ENCODE results near the gene CCT3.
"Not testable (repeated sequence)": the region's sequence is repeated elsewhere in the genome, so short reads cannot be mapped to it uniquely, and the experiment has no call there.

The CCT3 gene

GRCh38 chr1:156368157-156368658 lies 30.1 kb upstream of the CCT3 start:
- DNase-seq: no peak

- DNase-seq: no peak
These were observed 29.5 kb upstream of the CCT3 start for GRCh38 chr1:156367383-156368156.

- DNase-seq: no peak
These were observed 28.5 kb upstream of the CCT3 start for GRCh38 chr1:156366378-156367166.

- DNase-seq: no peak
These were observed 27.7 kb upstream of the CCT3 start for GRCh38 chr1:156365754-156366153.

GRCh38 chr1:156360534-156360933 lies 22.4 kb upstream of the CCT3 start:
- no peak for DNase-seq

GRCh38 chr1:156359973-156360372 lies 21.9 kb upstream of the CCT3 start:
- DNase-seq: no peak

GRCh38 chr1:156359249-156359648 lies 21.2 kb upstream of the CCT3 start:
- DNase-seq: no peak

- DNase-seq: no peak
These were observed 20.5 kb upstream of the CCT3 start for GRCh38 chr1:156358641-156359040.

- no peak for DNase-seq
These were observed 19.9 kb upstream of the CCT3 start for GRCh38 chr1:156357977-156358376.

GRCh38 chr1:156356875-156357534 lies 18.9 kb upstream of the CCT3 start:
- DNase-seq: peak; percentile 84

- DNase-seq: no peak
These were observed 18.3 kb upstream of the CCT3 start for GRCh38 chr1:156356262-156356874.

GRCh38 chr1:156352481-156352880 lies 14.4 kb upstream of the CCT3 start:
- DNase-seq: not testable (repeated sequence)

GRCh38 chr1:156347331-156347730 lies 9.2 kb upstream of the CCT3 start:
- DNase-seq: no peak

GRCh38 chr1:156346636-156347035 lies 8.5 kb upstream of the CCT3 start:
- no peak for DNase-seq

GRCh38 chr1:156346035-156346434 lies 7.9 kb upstream of the CCT3 start:
- DNase-seq: not testable (repeated sequence)

GRCh38 chr1:156344409-156344808 lies 6.3 kb upstream of the CCT3 start:
- no peak for DNase-seq

- DNase-seq: no peak
These were observed 4.3 kb upstream of the CCT3 start for GRCh38 chr1:156342166-156342955.

GRCh38 chr1:156337888-156338179 lies 258 bp downstream of the CCT3 start:
- DNase-seq: no peak

GRCh38 chr1:156337052-156337887 lies 822 bp downstream of the CCT3 start:
- DNase-seq: no peak

- DNase-seq: no peak
These were observed 1.9 kb downstream of the CCT3 start for GRCh38 chr1:156336242-156336641.

- DNase-seq: not testable (repeated sequence)
These were observed 14.9 kb downstream of the CCT3 start for GRCh38 chr1:156323179-156323578.

Data from NCI-H1436 (cell line).